ENCODE results near the gene PDE11A. TPM values are rescaled to one million over a fixed set of nuclear protein-coding genes. Genes with fewer than 3 reads are reported as not detected.

The PDE11A gene
- total RNA-seq, 1 donor from 2014 or later: not detected

DNA sequence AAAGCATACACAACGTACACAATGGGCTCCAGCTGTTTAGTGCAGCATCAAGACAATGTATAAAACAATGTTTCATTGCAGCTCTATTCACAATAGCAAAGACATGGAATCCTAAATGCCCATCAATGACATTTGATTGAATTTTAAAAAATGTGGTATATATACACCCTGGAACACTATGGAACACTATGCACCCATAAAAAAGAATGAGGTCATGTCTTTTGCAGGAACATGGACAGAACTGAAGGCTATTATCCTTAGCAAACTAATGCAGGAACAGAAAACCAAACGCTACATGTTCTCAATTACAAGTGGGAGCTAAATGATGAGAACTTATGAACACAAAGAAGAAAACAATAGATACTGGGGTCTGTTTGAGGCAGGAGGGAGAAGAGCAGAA, 364.5 kb downstream of the PDE11A start:
- ATAC-seq (ENCODE audit: low read depth) (no peak), DNase-seq (no peak)
- Mint-ChIP-seq H3K4me3 (no peak overlapping the region), H3K36me3 (ENCODE audit: low read depth) (no peaks in the 10 kb centered on the region), H3K4me1 (no peaks in the 10 kb centered on the region), H3K27ac (no peak overlapping the region), H3K9me3 (no peaks in the 10 kb centered on the region), H3K27me3 (no peaks in the 10 kb centered on the region)
- ChIA-PET POLR2A (no interaction called here), CTCF (no interaction called here)
- TF ChIP-seq, protein P1, sequence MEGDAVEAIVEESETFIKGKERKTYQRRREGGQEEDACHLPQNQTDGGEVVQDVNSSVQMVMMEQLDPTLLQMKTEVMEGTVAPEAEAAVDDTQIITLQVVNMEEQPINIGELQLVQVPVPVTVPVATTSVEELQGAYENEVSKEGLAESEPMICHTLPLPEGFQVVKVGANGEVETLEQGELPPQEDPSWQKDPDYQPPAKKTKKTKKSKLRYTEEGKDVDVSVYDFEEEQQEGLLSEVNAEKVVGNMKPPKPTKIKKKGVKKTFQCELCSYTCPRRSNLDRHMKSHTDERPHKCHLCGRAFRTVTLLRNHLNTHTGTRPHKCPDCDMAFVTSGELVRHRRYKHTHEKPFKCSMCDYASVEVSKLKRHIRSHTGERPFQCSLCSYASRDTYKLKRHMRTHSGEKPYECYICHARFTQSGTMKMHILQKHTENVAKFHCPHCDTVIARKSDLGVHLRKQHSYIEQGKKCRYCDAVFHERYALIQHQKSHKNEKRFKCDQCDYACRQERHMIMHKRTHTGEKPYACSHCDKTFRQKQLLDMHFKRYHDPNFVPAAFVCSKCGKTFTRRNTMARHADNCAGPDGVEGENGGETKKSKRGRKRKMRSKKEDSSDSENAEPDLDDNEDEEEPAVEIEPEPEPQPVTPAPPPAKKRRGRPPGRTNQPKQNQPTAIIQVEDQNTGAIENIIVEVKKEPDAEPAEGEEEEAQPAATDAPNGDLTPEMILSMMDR (IDR thresholded peaks at IDR 0.05): no peak
- intact Hi-C loops (cut with micrococcal nuclease): no loop called here

DNA sequence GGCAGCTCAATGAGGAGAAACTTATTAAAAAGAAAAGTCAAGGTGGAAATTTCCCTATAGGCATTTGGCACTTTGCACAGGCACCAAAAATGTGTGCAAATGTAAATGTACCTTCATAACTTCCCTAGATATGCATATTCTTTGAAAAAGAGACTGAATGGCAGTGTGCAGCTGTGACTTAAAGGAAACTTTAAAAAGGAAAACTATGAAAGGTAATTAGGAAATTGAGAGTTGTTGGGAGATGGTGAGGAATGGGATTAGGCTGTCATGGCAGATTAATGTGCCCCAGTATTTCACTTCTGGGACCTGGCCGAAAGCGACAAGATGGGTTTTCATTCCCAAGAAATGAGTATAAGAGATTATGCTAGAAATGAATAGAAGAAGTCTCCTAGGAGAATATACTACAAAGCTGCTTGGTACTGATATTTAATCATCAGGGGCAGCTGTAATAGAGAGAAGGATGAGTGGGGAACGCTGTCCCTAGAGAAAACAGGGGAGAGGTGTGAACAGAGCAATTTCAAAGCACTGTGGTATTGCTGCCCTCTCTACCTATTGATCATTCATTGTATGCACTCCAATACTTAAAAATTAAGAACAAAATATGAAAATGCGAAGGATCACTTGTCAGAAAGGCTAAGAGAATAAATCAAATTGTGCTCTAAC, 366.9 kb downstream of the PDE11A start:
- TF ChIP-seq, protein P1 (IDR thresholded peaks at IDR 0.05): no peak
- Mint-ChIP-seq H3K9me3 (no peaks in the 10 kb centered on the region), H3K36me3 (ENCODE audit: low read depth) (no peaks in the 10 kb centered on the region), H3K4me1 (no peaks in the 10 kb centered on the region), H3K27me3 (no peaks in the 10 kb centered on the region), H3K4me3 (no peak overlapping the region), H3K27ac (no peak overlapping the region)
- ChIA-PET CTCF (no interaction called here), POLR2A (no interaction called here)
- intact Hi-C loops (cut with micrococcal nuclease): no loop called here
- DNase-seq: no peak
- ATAC-seq (ENCODE audit: low read depth): no peak

GRCh38 chr2:177703159-177703558, 369.4 kb downstream of the PDE11A start:
- DNase-seq: no peak
- no peak overlapping the region for H3K27ac Mint-ChIP-seq
- ATAC-seq (ENCODE audit: low read depth): no peak
- POLR2A ChIA-PET: no interaction called here
- H3K9me3 Mint-ChIP-seq: no peaks in the 10 kb centered on the region
- H3K36me3 Mint-ChIP-seq (ENCODE audit: low read depth): no peaks in the 10 kb centered on the region
- H3K4me1 Mint-ChIP-seq: no peaks in the 10 kb centered on the region
- H3K27me3 Mint-ChIP-seq: peaks cover 2% of the 10 kb centered on the region
- TF ChIP-seq, protein P1 (IDR thresholded peaks at IDR 0.05): no peak
- no peak overlapping the region for H3K4me3 Mint-ChIP-seq
- CTCF ChIA-PET: no interaction called here
- intact Hi-C loops (cut with micrococcal nuclease): no loop called here

DNA sequence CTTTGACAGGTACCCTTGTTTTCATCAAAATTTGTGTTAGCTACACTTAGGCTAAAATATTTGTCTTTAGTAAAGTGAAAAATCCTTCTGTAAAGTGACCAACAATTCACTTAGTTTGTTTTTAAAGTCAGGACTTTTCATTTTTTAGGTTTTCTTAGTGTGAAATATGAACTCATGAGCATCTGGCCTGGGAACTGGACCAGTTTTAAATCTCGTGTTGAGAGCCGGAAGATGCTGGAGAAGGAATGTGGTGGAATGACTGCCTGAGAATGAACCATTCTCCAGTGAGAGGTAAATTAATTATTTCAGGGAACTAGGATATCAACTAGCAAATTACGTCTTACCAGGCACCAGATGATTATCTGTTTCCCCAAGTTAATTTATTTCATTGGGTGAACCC, 374.3 kb downstream of the PDE11A start:
- H3K27ac Mint-ChIP-seq: no peak overlapping the region
- no peaks in the 10 kb centered on the region for H3K4me1 Mint-ChIP-seq
- H3K4me3 Mint-ChIP-seq: no peak overlapping the region
- ChIA-PET CTCF (no interaction called here), POLR2A (no interaction called here)
- DNase-seq: no peak
- H3K27me3 Mint-ChIP-seq: peaks cover 7% of the 10 kb centered on the region
- H3K9me3 Mint-ChIP-seq: no peaks in the 10 kb centered on the region
- no peak for ATAC-seq (ENCODE audit: low read depth)
- TF ChIP-seq, protein P1 (IDR thresholded peaks at IDR 0.05): no peak
- H3K36me3 Mint-ChIP-seq (ENCODE audit: low read depth): no peaks in the 10 kb centered on the region
- intact Hi-C loops (cut with micrococcal nuclease): no loop called here

- intact Hi-C loops (cut with micrococcal nuclease): no loop called here
- DNase-seq: no peak
- no peaks in the 10 kb centered on the region for H3K4me1 Mint-ChIP-seq
- no peaks in the 10 kb centered on the region for H3K36me3 Mint-ChIP-seq (ENCODE audit: low read depth)
- H3K27ac Mint-ChIP-seq: no peak overlapping the region
- no peaks in the 10 kb centered on the region for H3K9me3 Mint-ChIP-seq
- peaks cover 9% of the 10 kb centered on the region for H3K27me3 Mint-ChIP-seq
- ChIA-PET CTCF (no interaction called here), POLR2A (no interaction called here)
- H3K4me3 Mint-ChIP-seq: no peak overlapping the region
- no peak for ATAC-seq (ENCODE audit: low read depth)
- TF ChIP-seq, protein P1 (IDR thresholded peaks at IDR 0.05): no peak
Measured at GRCh38 chr2:177694348-177694747, 378.2 kb downstream of the PDE11A start.
